Fibroblast of villous mesenchyme (primary cell): ENCODE results near the gene ARGFX. TPM values are rescaled to one million over a fixed set of nuclear protein-coding genes. Genes with fewer than 3 reads are reported as not detected.

Experiments
- DNase-seq: peaks from one replicate; pipeline ENCODE4 v3.0.0-alpha.2; 2010; ENCODE audit warnings: low read depth
- H3K4me3 ChIP-seq: 2 replicates; pipeline ENCODE4 v1.5.1; 2011; ENCODE audit warnings: low read depth, mild to moderate bottlenecking, low read length
- CTCF ChIP-seq: IDR thresholded peaks from 2 replicates; pipeline ENCODE4 v1.5.1; 2012; ENCODE audit warnings: low read depth, mild to moderate bottlenecking, low read length; ENCODE audit not compliant: insufficient read depth
- total RNA-seq: library from RNA; depleted of rRNA; stranded (reverse); fragments of >200 nt; gene quantifications from 2 replicates; pipeline ENCODE4 v1.2.3, GENCODE V29; 2012

Gene ARGFX
- total RNA-seq, 1 donor, result not detected

- peak within 1 kb of the TSS; percentile 93 for H3K4me3 ChIP-seq
- no peak for TF ChIP-seq CTCF
Measured at GRCh38 chr3:121545574-121546455, 21.9 kb upstream of the ARGFX start, which contains the start of gene POLQ. TSS of gene POLQ (minus strand) at chr3:121545988. CDS start at chr3:121545877, 111 bp downstream.

GRCh38 chr3:121552379-121552778 lies 15.4 kb upstream of the ARGFX start:
- peak; percentile 59 for DNase-seq
- peak overlapping the region; percentile 35 for H3K4me3 ChIP-seq
- no peak for TF ChIP-seq CTCF

More at GRCh38 chr3:121545574-121546455, 21.9 kb upstream of the ARGFX start, which contains the start of gene POLQ:
- peak; percentile 95 for DNase-seq

DNA sequence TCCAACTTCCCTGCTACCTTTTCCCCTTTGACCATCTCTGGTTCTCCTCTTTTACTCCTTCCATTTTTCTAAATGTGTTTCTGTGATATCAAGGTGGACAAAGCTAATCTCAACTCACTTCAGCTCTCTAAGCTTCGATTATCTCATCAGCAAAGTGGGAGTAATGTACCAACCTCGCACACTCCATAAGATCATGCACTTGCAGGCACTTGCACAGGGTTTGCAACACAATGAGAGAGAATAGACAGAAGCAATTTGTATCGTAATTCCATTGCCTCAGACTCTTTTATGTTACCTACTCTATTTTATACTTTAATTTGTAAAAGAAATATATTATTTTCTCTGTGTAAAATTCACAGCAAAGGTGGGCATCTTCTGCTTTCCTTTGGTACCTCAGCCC lies 15.0 kb upstream of the ARGFX start:
- no peak for DNase-seq
- no peak overlapping the region for H3K4me3 ChIP-seq
- TF ChIP-seq CTCF, result no peak

DNA sequence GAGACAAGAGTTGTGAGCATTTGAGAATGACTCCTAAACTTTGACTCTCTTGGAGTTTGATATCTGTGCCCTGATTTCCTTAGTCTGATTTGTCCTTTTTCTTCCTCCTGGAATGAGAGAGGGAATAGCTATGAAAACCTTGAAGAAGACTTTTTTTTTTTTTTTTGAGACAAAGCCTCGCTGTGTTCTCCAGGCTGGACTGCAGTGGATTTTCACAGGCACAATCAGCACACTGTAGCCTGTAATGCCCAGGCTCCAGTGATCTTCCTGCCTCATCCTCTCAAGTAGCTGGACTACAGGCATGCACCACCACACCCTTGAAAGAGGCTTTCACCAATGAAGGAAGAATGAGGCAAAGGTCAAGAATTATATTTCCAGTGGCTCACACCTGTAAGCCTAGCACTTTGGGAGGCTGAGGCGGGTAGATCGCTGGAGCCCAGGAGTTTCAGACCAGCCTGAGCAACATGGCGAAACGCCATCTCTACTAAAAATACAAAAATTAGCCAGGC lies 10.3 kb upstream of the ARGFX start:
- no peak for DNase-seq
- TF ChIP-seq CTCF, result no peak
- no peak overlapping the region for H3K4me3 ChIP-seq

DNA sequence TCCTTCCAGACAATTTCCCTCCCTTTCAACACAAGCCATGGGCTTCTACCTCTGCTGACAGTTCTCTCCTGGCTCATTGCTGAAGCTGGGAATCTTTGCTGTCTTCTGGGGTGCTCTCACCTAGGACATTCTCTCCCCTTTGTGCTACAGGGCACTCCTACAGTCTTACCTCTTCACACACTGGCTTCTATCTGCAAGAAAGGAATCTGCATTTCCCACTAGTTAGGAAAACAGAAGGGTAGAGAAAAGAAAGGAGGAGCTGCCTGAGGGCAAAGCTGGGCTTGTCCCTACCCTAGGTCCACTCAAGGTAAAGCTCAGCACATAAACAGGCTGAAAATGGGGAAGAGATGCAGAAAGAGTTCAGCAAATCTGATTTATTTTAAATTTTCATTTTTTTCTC lies 5.6 kb upstream of the ARGFX start:
- no peak for DNase-seq
- TF ChIP-seq CTCF, result no peak
- no peak overlapping the region for H3K4me3 ChIP-seq

- no peak overlapping the region for H3K4me3 ChIP-seq
- no peak for TF ChIP-seq CTCF
- DNase-seq, result no peak
Measured at GRCh38 chr3:121566773-121567172, 976 bp upstream of the ARGFX start.
